ENCODE data around the gene CSTF2.

CSTF2 gene

GRCh38 chrX:100871594-100872560 is 51.7 kb downstream of the CSTF2 start:
- DNase-seq = no peak

GRCh38 chrX:100874325-100874724 is 54.1 kb downstream of the CSTF2 start, which contains the start of gene NOX1:
Gene NOX1, minus strand, starts transcription at chrX:100874359. Its CDS starts 220 bp downstream, at chrX:100874139.
- DNase-seq = no peak

GRCh38 chrX:100880368-100880767 is 60.2 kb downstream of the CSTF2 start:
- DNase-seq = no peak

GRCh38 chrX:100883654-100884053 is 63.5 kb downstream of the CSTF2 start:
- DNase-seq = no peak

All from cerebellar nuclear complex (tissue), 1 donor.